HCT116 (cell line): ENCODE measurements around the gene INPP5E. TPM values are rescaled to one million over a fixed set of nuclear protein-coding genes. Genes with fewer than 3 reads are reported as not detected.

ENCODE experiments used
- ATAC-seq: fragments of 200-7000 bp; cut with Tn5 transposase; 2 replicates; pipeline ENCODE4 v1.9.1; 2020; ENCODE audit warnings: mild to moderate bottlenecking, moderate library complexity
- BruUV-seq: library from RNA; stranded (reverse); fragments of 400-500 nt; replicated peaks from 2 replicates; lab custom pipeline; 2021; lab: Mats Ljungman, UMichigan
- CTCF ChIA-PET: fragments of 300-600 bp; sonication (Branson Sonifier 250); formaldehyde crosslinking; loops from one replicate; lab custom pipeline; 2021; ENCODE audit warnings: antibody characterized with exemption; lab: Charles Lee
- POLR2A ChIA-PET: fragments of 300-600, 350-600 bp; sonication (Branson Sonifier 250); formaldehyde crosslinking; loops from one replicate; lab custom pipeline; 2021; ENCODE audit warnings: antibody characterized with exemption; lab: Charles Lee
- RAD21 ChIA-PET, 2 experiments: fragments of 300-600 bp; sonication (Branson Sonifier 250); formaldehyde crosslinking; loops; one replicate each; lab custom pipeline; 2023; ENCODE audit warnings: low total read pairs in 2 of 2; ENCODE audit not compliant: uncharacterized antibody in 2 of 2, unreplicated experiment in 2 of 2, low non-redundant PET in 1 of 2; lab: Charles Lee
- DNase-seq: peaks from one replicate; pipeline ENCODE4 v3.0.0-alpha.2; 2010; ENCODE audit warnings: low read depth, low spot score
- H2AFZ ChIP-seq: fragments of 200-600 bp; shearing (Covaris generic), sonication (generic); 2 replicates; pipeline ENCODE4 v1.6.1; 2017; ENCODE audit warnings: low read depth, mixed run types, mixed read lengths, antibody characterized with exemption, low read length; ENCODE audit not compliant: poor library complexity, severe bottlenecking
- H3K27ac ChIP-seq: 2 replicates; pipeline ENCODE4 v1.5.1; 2012; ENCODE audit warnings: low read depth, low read length
- H3K27me3 ChIP-seq: fragments of 200-600 bp; sonication (generic); 2 replicates; pipeline ENCODE4 v1.6.1; 2016; ENCODE audit warnings: mixed run types, low read length, mixed read lengths; ENCODE audit not compliant: insufficient read depth
- H3K36me3 ChIP-seq, 2 experiments: fragments of 200-500 bp in 1 of 2; fragments of 200-600 bp in 1 of 2; sonication (Bioruptor generic) in 1 of 2; sonication (generic) in 1 of 2; 2 replicates each; pipeline versions ENCODE4 v1.5.1 to v1.6.1; 2014 to 2016; ENCODE audit warnings: low read length in 2 of 2, inconsistent platforms in 1 of 2, mixed read lengths in 1 of 2, mixed run types in 1 of 2; ENCODE audit not compliant: insufficient read depth in 2 of 2, control insufficient read depth in 1 of 2
- H3K4me1 ChIP-seq, 2 experiments: fragments of 200-600 bp in 1 of 2; sonication (generic) in 1 of 2; 2 replicates each; pipeline versions ENCODE4 v1.5.1 to v1.6.1; 2012 to 2017; ENCODE audit warnings: low read length in 2 of 2, inconsistent platforms in 1 of 2, mild to moderate bottlenecking in 1 of 2, mixed read lengths in 1 of 2, mixed run types in 1 of 2, moderate library complexity in 1 of 2; ENCODE audit not compliant: insufficient read depth in 2 of 2, control insufficient read depth in 1 of 2
- H3K4me2 ChIP-seq: fragments of 200-600 bp; sonication (generic); 2 replicates; pipeline ENCODE4 v1.6.1; 2017; ENCODE audit warnings: mixed run types, low read length, mixed read lengths
- H3K4me3 ChIP-seq, 2 experiments: fragments of 200-600 bp in 1 of 2; sonication (generic) in 1 of 2; replicated peaks in 1 of 2; 2 replicates each; pipeline ENCODE4 v1.5.1; 2011 to 2016; ENCODE audit warnings: low read length in 2 of 2, control low read depth in 1 of 2, low read depth in 1 of 2, mild to moderate bottlenecking in 1 of 2, mixed read lengths in 1 of 2, mixed run types in 1 of 2
- H3K79me2 ChIP-seq: fragments of 200-600 bp; sonication (generic); 2 replicates; pipeline ENCODE4 v1.6.1; 2017; ENCODE audit warnings: mild to moderate bottlenecking, mixed run types, low read length, moderate library complexity, mixed read lengths; ENCODE audit not compliant: insufficient read depth
- H3K9ac ChIP-seq: fragments of 200-600 bp; sonication (generic); 2 replicates; pipeline ENCODE4 v1.6.1; 2016; ENCODE audit warnings: low read length, mixed read lengths
- H3K9me2 ChIP-seq: fragments of 200-600 bp; sonication (generic), shearing (Covaris generic); 2 replicates; pipeline ENCODE4 v1.6.1; 2017; ENCODE audit warnings: mixed run types, mild to moderate bottlenecking, moderate library complexity; ENCODE audit not compliant: insufficient read depth
- H3K9me3 ChIP-seq, 2 experiments: fragments of 200-500 bp in 1 of 2; fragments of 200-600 bp in 1 of 2; sonication (Bioruptor generic) in 1 of 2; sonication (generic) in 1 of 2; 2 replicates each; pipeline ENCODE4 v1.6.1; 2014 to 2017; ENCODE audit warnings: low read length in 2 of 2, mixed read lengths in 2 of 2, inconsistent platforms in 1 of 2, low read depth in 1 of 2, mild to moderate bottlenecking in 1 of 2, mixed run types in 1 of 2, moderate library complexity in 1 of 2; ENCODE audit not compliant: control insufficient read depth in 1 of 2, insufficient read depth in 1 of 2
- H4K20me1 ChIP-seq: fragments of 200-600 bp; sonication (generic), shearing (Covaris generic); 2 replicates; pipeline ENCODE4 v1.6.1; 2017; ENCODE audit warnings: mixed run types, mild to moderate bottlenecking, moderate library complexity; ENCODE audit not compliant: insufficient read depth
- CBX3 ChIP-seq: IDR thresholded peaks from 2 replicates; pipeline ENCODE4 v1.6.1; 2012; ENCODE audit warnings: low read depth
- CEBPB ChIP-seq: IDR thresholded peaks from 2 replicates; pipeline ENCODE4 v1.6.1; 2012; ENCODE audit warnings: low read depth
- ELF1 ChIP-seq: IDR thresholded peaks from 2 replicates; pipeline ENCODE4 v1.6.1; 2012; ENCODE audit warnings: low read depth, borderline replicate concordance
- JUND ChIP-seq: IDR thresholded peaks from 2 replicates; pipeline ENCODE4 v1.6.1; 2012
- SIN3A ChIP-seq: IDR thresholded peaks from 2 replicates; pipeline ENCODE4 v1.6.1; 2012; ENCODE audit warnings: low read depth
- YY1 ChIP-seq: IDR thresholded peaks from 2 replicates; pipeline ENCODE4 v1.6.1; 2011; ENCODE audit warnings: low read length, low read depth, moderate library complexity, mild to moderate bottlenecking; ENCODE audit not compliant: insufficient replicate concordance; ENCODE audit errors: extremely low read depth
- intact Hi-C: fragments of 100-400 bp; cut with micrococcal nuclease; formaldehyde crosslinking; loops from 2 replicates; pipeline ENCODE4 v1.10.0; 2022
- total RNA-seq: library from RNA; stranded (reverse); gene quantifications from one replicate; pipeline ENCODE4 v1.2.1, GENCODE V29; 2021; ENCODE audit not compliant: unreplicated experiment
- TF ChIP-seq, protein P1 (sequence below): IDR thresholded peaks from 2 replicates; pipeline ENCODE4 v1.6.1; 2012
- TF ChIP-seq, protein P2 (sequence below): IDR thresholded peaks from 2 replicates; pipeline ENCODE4 v1.6.1; 2011; ENCODE audit warnings: mild to moderate bottlenecking, low read length, moderate library complexity; ENCODE audit not compliant: insufficient replicate concordance; ENCODE audit errors: extremely low read depth

Gene INPP5E
- total RNA-seq, 1 experiment from 2014 or later: 23.8 TPM

DNA sequence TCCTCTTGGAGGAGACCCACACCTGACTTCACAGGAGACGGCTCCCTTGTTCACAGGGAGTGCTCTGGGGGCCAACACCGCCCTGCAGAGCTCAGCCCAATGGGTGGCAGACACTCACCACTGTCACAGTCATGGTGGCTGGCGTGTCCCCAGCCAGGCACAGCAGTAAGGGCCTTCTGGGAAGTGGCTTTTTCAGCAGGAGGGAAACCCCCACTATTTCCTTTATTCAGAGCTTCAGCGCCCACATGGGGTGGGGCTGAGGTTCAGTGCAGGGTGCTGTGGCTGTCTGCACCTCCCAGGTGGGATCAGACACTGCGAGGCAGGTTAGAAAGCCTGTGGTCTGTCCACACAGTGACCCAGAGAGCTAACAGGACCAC lies 36.1 kb downstream of the INPP5E start:
- RAD21 ChIA-PET: no interaction called here
- ATAC-seq (no peak), DNase-seq (no peak)
- Histone ChIP-seq H3K9ac (no peak overlapping the region), H3K9me3 (no peaks in the 10 kb centered on the region), H3K36me3 (peaks cover 32 to 42% of the 10 kb centered on the region in 2 experiments; a peak in 3 of 4 replicates), H3K27me3 (no peaks in the 10 kb centered on the region), H3K9me2 (no peaks in the 10 kb centered on the region), H3K4me3 (no peak overlapping the region), H2AFZ (no peak overlapping the region), H4K20me1 (no peaks in the 10 kb centered on the region), H3K79me2 (peaks cover 34% of the 10 kb centered on the region), H3K4me1 (peaks cover 5 to 13% of the 10 kb centered on the region in 2 experiments), H3K4me2 (no peak overlapping the region), H3K27ac (no peak overlapping the region)
- BruUV-seq: no TSS peak
- intact Hi-C loops: no loop called here
- TF ChIP-seq CEBPB (no peak), YY1 (no peak), ELF1 (no peak), JUND (no peak), CBX3 (no peak), SIN3A (no peak)
- TF ChIP-seq, protein P1, sequence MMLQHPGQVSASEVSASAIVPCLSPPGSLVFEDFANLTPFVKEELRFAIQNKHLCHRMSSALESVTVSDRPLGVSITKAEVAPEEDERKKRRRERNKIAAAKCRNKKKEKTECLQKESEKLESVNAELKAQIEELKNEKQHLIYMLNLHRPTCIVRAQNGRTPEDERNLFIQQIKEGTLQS: no peak
- TF ChIP-seq, protein P2, sequence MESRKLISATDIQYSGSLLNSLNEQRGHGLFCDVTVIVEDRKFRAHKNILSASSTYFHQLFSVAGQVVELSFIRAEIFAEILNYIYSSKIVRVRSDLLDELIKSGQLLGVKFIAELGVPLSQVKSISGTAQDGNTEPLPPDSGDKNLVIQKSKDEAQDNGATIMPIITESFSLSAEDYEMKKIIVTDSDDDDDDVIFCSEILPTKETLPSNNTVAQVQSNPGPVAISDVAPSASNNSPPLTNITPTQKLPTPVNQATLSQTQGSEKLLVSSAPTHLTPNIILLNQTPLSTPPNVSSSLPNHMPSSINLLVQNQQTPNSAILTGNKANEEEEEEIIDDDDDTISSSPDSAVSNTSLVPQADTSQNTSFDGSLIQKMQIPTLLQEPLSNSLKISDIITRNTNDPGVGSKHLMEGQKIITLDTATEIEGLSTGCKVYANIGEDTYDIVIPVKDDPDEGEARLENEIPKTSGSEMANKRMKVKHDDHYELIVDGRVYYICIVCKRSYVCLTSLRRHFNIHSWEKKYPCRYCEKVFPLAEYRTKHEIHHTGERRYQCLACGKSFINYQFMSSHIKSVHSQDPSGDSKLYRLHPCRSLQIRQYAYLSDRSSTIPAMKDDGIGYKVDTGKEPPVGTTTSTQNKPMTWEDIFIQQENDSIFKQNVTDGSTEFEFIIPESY: no peak
- CTCF ChIA-PET: interaction anchor here (0.9 kb wide), 1 partner anchor 228 kb away, joined by 6 read pairs; no protein-coding TSS in a partner anchor
- POLR2A ChIA-PET: no interaction called here
